HG03460 (cell line): ENCODE measurements around the gene AIFM2.
A peak's percentile ranks its signal among the peaks of the same experiment; 100 is the strongest.
"Not testable (repeated sequence)": the region's sequence is repeated elsewhere in the genome, so short reads cannot be mapped to it uniquely, and the experiment has no call there.

Experiments
- ATAC-seq: cut with Tn5 transposase; IDR thresholded peaks from one replicate; pipeline ENCODE4 v1.9.1; 2021; ENCODE audit not compliant: unreplicated experiment

The AIFM2 gene

DNA sequence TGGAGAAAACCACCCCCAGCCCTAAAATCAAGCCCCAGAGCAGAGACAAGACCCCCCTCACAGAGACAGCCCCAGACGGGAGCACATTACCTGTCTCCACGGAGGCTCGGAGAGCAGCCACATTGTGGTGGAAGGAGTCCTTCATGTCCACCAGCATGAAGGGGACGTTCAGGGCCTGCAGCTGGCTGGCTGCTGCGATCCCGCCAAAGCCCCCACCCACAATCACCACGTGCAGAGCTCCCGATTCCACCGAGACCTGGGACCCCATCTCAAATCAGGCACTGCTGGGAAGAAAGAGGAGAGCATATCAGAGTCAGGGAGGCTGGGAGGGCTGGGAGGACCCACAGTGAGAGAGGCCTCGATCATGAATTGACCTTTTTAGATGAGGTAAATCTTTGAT is 8.8 kb downstream of the AIFM2 start:
- no peak for ATAC-seq

DNA sequence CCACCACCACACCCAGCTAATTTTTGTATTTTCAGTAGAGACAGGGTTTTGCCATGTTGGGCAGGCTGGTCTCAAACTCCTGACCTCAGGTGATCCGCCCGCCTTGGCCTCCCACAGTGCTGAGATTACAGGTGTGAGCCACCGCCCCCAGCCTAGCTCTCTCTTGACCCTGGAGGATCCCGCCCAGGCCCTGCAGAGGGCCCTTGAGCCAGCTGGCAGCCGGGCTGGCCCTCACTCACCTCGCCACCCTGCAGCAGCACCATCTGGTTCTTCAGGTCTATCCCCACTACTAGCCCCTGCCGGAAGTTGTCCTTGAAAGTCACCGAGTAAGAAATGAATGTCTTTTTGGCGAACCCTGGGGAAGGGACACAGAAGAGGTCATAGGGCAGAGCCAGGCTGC is 9.5 kb downstream of the AIFM2 start:
- ATAC-seq = not testable (repeated sequence)

DNA sequence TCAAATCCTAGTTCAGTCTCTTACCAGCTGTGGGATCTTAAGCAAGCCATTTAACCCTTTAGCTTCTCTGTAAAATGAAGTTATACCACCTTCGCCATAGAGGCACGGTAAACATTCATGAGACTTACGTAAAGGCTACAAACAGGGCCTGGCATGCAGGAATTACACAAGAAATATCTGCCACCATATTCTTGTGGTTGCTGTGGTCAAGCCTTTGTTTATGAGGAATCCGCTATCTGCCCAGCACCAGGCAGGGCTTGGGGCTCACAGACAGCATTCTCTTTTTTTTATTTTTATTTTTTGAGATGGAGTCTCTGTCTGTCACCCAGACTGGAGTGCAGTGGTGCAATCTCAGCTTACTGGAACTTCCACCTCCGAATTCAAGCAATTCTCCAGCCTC is 9.9 kb downstream of the AIFM2 start:
- no peak for ATAC-seq

- ATAC-seq = no peak
Observed at GRCh38 chr10:70121281-70121949, 11.2 kb downstream of the AIFM2 start.

DNA sequence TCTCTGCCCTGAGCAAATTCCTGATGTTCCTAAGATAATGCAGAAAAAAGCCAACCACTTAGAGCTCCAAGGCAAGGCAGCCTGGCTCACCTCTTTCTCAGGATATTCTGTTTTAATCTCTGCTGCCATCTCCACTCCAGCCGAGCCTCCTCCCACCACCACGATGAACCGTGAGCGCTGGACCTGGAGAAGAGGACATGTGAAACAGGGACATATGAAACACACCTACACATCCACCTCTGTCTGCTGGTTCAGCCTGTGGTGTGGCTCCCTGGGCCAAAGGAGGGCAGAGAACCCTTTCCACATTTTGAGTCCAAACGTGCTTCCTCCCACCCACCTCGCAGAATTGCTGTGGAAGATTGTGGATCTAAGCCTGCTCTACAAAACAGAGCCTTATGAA is 12.2 kb downstream of the AIFM2 start:
- ATAC-seq = no peak

DNA sequence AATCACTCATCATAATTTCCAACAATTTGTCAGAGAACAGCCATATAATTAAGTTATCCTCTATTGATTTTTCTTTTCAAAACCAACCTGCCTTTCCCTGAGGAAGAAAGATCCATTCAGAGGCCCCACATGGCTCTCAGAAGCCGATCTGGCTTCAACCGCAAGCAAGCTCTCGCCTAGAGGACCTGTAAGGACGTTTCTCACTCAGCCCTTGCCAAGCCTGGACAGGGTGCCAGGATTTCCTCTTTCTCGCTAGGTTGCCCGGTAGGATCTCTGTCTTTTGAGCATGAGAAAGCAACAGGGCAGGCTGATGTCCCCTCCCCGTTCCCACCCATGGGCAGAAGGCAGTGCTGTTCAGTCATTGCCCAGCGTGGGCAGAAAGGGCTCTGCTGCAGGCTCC is 13.0 kb downstream of the AIFM2 start:
- ATAC-seq = no peak

GRCh38 chr10:70119197-70119596 is 13.4 kb downstream of the AIFM2 start:
- ATAC-seq = no peak

GRCh38 chr10:70118196-70118595 is 14.4 kb downstream of the AIFM2 start:
- no peak for ATAC-seq

DNA sequence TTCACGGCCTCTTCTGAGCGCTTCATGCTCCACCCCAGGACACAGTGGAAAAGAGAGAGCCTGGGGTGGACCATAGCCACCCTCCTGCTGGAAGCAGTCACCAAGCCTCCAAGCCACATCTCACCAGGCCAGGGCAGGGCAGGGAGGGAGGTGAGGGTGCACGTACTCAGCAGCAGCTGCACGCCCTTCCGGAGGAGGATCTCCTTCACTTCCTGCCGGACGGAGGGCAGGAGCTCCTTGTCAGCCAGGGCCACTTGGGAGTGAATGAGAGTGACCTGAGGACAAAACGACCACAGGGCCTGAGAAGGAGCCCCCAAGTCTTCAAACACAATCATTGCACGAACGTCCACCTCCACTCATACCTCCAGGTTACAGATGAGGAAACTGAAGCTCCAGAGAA is 15.0 kb downstream of the AIFM2 start:
- no peak for ATAC-seq

- ATAC-seq = no peak
Observed at GRCh38 chr10:70115948-70116682, 16.5 kb downstream of the AIFM2 start.

DNA sequence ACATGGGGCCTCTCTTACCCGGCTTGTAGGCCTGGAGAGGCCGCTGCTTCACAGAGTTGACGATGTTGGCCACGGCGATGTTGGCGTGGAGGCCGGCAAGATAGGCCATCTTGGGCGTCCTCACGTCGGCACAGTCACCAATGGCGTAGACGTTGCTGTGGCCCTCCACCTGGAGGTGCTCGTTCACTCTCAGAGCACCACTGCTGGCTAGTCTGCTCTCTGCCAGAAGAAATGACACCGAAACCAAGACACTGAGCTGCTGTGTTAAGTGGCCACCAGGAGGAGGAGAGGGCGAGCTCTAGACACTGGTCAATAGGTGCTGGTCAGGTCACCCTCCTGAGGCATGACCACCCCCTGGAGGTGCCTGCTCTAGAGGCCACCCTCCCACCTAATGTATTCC is 17.7 kb downstream of the AIFM2 start:
- no peak for ATAC-seq

DNA sequence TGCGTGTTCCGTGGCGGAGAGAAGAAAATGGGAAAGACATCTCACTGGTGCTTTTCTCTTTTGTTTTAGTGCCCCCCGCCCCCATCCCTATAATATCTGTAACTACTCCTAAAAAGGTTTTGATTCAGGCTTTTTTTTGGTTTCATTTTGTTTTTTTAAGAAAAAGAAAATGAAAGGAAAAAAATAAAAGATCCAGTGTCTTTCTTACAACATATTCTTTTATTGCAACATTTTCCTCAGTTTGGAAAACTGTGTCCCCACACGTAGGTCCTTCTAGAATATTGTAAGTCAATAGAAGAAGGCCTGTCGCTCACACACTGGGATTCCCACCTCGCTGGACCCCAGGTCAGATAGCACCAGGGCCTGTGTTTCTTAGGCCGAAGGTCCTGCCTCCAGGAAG is 20.6 kb downstream of the AIFM2 start:
- no peak for ATAC-seq

DNA sequence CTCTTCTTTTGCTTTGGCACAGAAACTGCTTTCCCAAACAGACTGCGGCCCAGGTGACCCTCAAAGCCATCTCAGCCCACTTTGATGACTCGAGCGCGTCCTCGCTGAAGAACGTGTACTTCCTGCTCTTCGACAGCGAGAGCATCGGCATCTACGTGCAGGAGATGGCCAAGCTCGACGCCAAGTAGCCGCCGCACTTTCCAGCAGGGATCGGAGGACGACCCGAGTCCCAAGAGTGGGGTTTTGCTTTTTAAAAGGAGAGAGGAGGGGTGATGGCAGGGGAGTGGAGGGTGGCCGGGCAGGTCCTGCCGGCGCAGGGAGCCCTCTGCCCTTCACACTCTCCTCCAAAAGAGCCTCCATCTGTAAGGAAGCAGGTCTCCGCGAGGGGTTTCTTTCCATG is 21.1 kb downstream of the AIFM2 start:
- no peak for ATAC-seq

GRCh38 chr10:70109064-70109729 is 23.4 kb downstream of the AIFM2 start:
- ATAC-seq = no peak

DNA sequence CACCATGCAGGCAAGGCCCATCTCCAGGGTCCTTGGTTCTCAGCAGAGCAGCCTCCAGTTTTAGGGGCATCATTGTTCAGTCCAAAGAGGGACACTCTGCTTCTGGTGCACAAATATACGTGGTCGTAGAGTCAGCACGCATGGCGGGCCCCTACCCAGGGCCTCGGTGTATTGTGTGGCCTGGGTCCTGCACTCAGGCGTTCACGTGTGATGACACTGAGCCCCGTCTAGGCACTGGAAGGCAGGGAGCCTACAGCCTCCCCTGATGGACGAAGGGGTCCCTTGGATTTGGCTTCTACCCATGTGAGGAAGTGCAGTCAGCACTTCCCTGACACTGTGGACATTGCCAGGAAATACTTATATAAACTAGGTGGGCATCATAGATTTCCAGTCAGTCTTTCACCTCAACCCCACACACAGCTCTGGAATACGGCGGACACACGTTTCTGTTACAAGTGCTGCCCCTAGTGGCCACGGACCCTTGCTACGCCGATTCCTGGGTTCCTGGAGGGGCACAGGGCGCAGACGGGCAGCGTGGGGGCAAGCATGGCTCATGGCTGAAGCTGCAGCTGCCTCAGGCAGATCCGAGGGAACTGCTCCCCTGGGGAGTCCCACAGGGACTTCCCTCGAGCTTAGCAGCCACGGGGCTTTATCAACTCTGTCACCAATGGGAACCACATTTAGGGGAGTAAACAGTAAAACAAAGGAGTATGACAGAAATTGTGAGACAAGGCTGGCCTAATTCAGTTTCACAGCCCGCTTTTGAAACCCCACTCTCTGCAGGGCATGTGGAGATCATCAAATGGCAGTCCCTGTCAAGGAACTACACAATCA is 25.4 kb downstream of the AIFM2 start:
- peak; percentile 59 for ATAC-seq

DNA sequence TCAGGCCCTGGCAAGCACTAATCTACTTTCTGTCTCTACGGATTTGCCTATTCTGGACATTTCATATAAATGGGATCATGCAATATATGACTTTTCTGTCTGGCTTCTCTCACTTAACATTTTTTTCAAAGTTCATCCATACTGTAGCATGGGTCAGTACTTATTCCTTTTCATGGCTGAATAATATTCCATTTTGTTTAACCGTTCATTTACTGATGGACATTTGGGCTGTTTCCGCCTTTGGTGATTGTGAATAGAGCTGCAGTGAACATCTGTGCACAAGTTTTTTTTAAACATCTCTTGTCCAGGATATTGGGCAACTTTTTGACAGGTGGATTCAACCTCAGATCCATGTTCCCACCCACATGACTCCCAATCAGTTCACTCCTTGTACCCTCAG is 31.0 kb downstream of the AIFM2 start:
- no peak for ATAC-seq

GRCh38 chr10:70101068-70101562 is 31.5 kb downstream of the AIFM2 start:
- not testable (repeated sequence) for ATAC-seq

- no peak for ATAC-seq
Observed at GRCh38 chr10:70098271-70098670, 34.4 kb downstream of the AIFM2 start.

- no peak for ATAC-seq
Observed at GRCh38 chr10:70097459-70097858, 35.2 kb downstream of the AIFM2 start.

- ATAC-seq = no peak
Observed at GRCh38 chr10:70096705-70097420, 35.8 kb downstream of the AIFM2 start.
